CD14-positive monocyte (primary cell): ENCODE measurements around the gene DOCK3. TPM values are rescaled to one million over a fixed set of nuclear protein-coding genes. Genes with fewer than 3 reads are reported as not detected.

Source experiments
- DNase-seq, 3 donors: peaks; one replicate each; pipeline ENCODE4 v3.0.0-alpha.2; 2011 to 2022
- H2AFZ ChIP-seq: 2 replicates; pipeline ENCODE4 v1.6.0; 2012; ENCODE audit warnings: mild to moderate bottlenecking, low read depth, low read length, inconsistent platforms; ENCODE audit not compliant: insufficient read depth, poor library complexity, severe bottlenecking
- H3K27ac ChIP-seq, 2 donors: 1 replicate in 1 of 2; 2 replicates in 1 of 2; pipeline ENCODE4 v1.5.1; 2012 to 2013; ENCODE audit warnings: low read length in 2 of 2, control low read depth in 1 of 2, inconsistent platforms in 1 of 2, low read depth in 1 of 2, mild to moderate bottlenecking in 1 of 2
- H3K27me3 ChIP-seq, 2 donors: one replicate each; pipeline versions ENCODE4 v1.6.0 to v1.6.1; 2011 to 2013; ENCODE audit warnings: low read length in 2 of 2; ENCODE audit not compliant: control insufficient read depth in 2 of 2, insufficient read depth in 2 of 2
- H3K36me3 ChIP-seq, 2 donors: replicated peaks in 1 of 2; 1 replicate in 1 of 2; 2 replicates in 1 of 2; pipeline versions ENCODE4 v1.5.1 to v1.6.1; 2012 to 2013; ENCODE audit warnings: low read length in 2 of 2, control low read depth in 1 of 2, inconsistent platforms in 1 of 2, mild to moderate bottlenecking in 1 of 2; ENCODE audit not compliant: insufficient read depth in 2 of 2, control insufficient read depth in 1 of 2
- H3K4me1 ChIP-seq, 2 donors: 1 replicate in 1 of 2; 2 replicates in 1 of 2; pipeline versions ENCODE4 v1.5.1 to v1.6.1; 2012 to 2013; ENCODE audit warnings: low read length in 2 of 2, control low read depth in 1 of 2, inconsistent platforms in 1 of 2, mild to moderate bottlenecking in 1 of 2, moderate library complexity in 1 of 2; ENCODE audit not compliant: insufficient read depth in 2 of 2, control insufficient read depth in 1 of 2
- H3K4me2 ChIP-seq: replicated peaks from 2 replicates; pipeline ENCODE3; 2012; ENCODE audit warnings: low read length, moderate library complexity, mild to moderate bottlenecking; ENCODE audit not compliant: poor library complexity, severe bottlenecking; ENCODE audit errors: extremely low read depth
- H3K4me3 ChIP-seq, 3 experiments: fragments of 200-600 bp in 1 of 3; sonication (generic) in 1 of 3; replicated peaks in 1 of 3; 1 replicate in 2 of 3; 2 replicates in 1 of 3; pipeline ENCODE4 v1.5.1; 2011 to 2013; ENCODE audit warnings: low read length in 3 of 3, mild to moderate bottlenecking in 3 of 3, control low read depth in 2 of 3, low read depth in 2 of 3, inconsistent platforms in 1 of 3, moderate library complexity in 1 of 3
- H3K79me2 ChIP-seq: 2 replicates; pipeline ENCODE4 v1.6.0; 2012; ENCODE audit warnings: mild to moderate bottlenecking, control low read depth, inconsistent platforms, low read length, moderate library complexity; ENCODE audit not compliant: insufficient read depth
- H3K9ac ChIP-seq: 2 replicates; pipeline ENCODE4 v1.6.0; 2017; ENCODE audit warnings: low read length, mild to moderate bottlenecking; ENCODE audit not compliant: insufficient read depth, poor library complexity, severe bottlenecking
- H3K9me3 ChIP-seq, 2 donors: replicated peaks in 1 of 2; 1 replicate in 1 of 2; 2 replicates in 1 of 2; pipeline versions ENCODE4 v1.5.1 to v1.6.1; 2012 to 2013; ENCODE audit warnings: low read length in 2 of 2, control low read depth in 1 of 2; ENCODE audit not compliant: control insufficient read depth in 1 of 2, insufficient read depth in 1 of 2
- H4K20me1 ChIP-seq: 2 replicates; pipeline ENCODE4 v1.6.0; 2012; ENCODE audit warnings: mild to moderate bottlenecking, low read length, control low read depth, moderate library complexity; ENCODE audit not compliant: insufficient read depth
- H3K27ac Mint-ChIP-seq, 7 donors: one replicate each; pipeline ENCODE4 v1.8.0; 2020; ENCODE audit warnings: mild to moderate bottlenecking in 7 of 7, mixed read lengths in 7 of 7, moderate library complexity in 6 of 7, inconsistent platforms in 2 of 7
- H3K27me3 Mint-ChIP-seq, 3 donors: one replicate each; pipeline ENCODE4 v1.8.0; 2021 to 2022; ENCODE audit warnings: low read depth in 3 of 3, mild to moderate bottlenecking in 3 of 3, mixed read lengths in 3 of 3, moderate library complexity in 3 of 3, inconsistent platforms in 1 of 3
- H3K36me3 Mint-ChIP-seq, 2 donors: one replicate each; pipeline ENCODE4 v1.8.0; 2020; ENCODE audit warnings: mixed read lengths in 2 of 2, inconsistent platforms in 1 of 2, mild to moderate bottlenecking in 1 of 2
- H3K4me1 Mint-ChIP-seq: one replicate; pipeline ENCODE4 v1.8.0; 2020; ENCODE audit warnings: mild to moderate bottlenecking, mixed read lengths
- H3K4me3 Mint-ChIP-seq, 2 donors: one replicate each; pipeline ENCODE4 v1.8.0; 2020; ENCODE audit warnings: mild to moderate bottlenecking in 2 of 2, mixed read lengths in 2 of 2, moderate library complexity in 1 of 2
- H3K9me3 Mint-ChIP-seq, 7 donors: one replicate each; pipeline ENCODE4 v1.8.0; 2020 to 2022; ENCODE audit warnings: mixed read lengths in 7 of 7, mild to moderate bottlenecking in 6 of 7, moderate library complexity in 6 of 7, inconsistent platforms in 2 of 7
- CTCF ChIP-seq: fragments of 200-600 bp; IDR thresholded peaks from one replicate; pipeline ENCODE4 v1.8.0; 2022; ENCODE audit warnings: antibody characterized with exemption, mild to moderate bottlenecking
- WGBS: methylation state at CpG from one replicate; pipeline ENCODE4 v1.1.5; 2013; ENCODE audit warnings: missing lambda C conversion rate; ENCODE audit not compliant: insufficient coverage; 5-methylcytosine and 5-hydroxymethylcytosine counted together
- intact Hi-C, 2 donors: fragments of 100-400 bp; cut with micrococcal nuclease; formaldehyde crosslinking; loops; one replicate each; pipeline versions ENCODE4 v1.15.0 to v1.15.1; 2023
- polyA plus RNA-seq, 3 donors: library from polyadenylated mRNA; depleted of rRNA in 1 of 3; unstranded in 2 of 3; stranded (reverse) in 1 of 3; fragments of 300-500 nt in 2 of 3; fragments of >200 nt in 1 of 3; fragmentation: Illumina TruSeq in 2 of 3; gene quantifications; 1 replicate in 2 of 3; 2 replicates in 1 of 3; pipeline ENCODE4 v1.2.3, GENCODE V29; 2012 to 2021

The DOCK3 gene
- polyA plus RNA-seq, 3 donors, result 0.03 TPM; not detected in 1

- Histone ChIP-seq H3K9ac (no peak overlapping the region), H3K9me3 (no peaks in the 10 kb centered on the region), H3K4me3 (no peak overlapping the region), H3K4me2 (no peak overlapping the region), H3K27me3 (no peaks in the 10 kb centered on the region), H3K27ac (no peak overlapping the region), H4K20me1 (no peaks in the 10 kb centered on the region), H3K36me3 (no peaks in the 10 kb centered on the region), H2AFZ (no peak overlapping the region), H3K79me2 (no peaks in the 10 kb centered on the region), H3K4me1 (no peaks in the 10 kb centered on the region)
- no peak overlapping the region for H3K4me3 Mint-ChIP-seq
- no peaks in the 10 kb centered on the region for H3K4me1 Mint-ChIP-seq
- no peak for DNase-seq
- no peaks in the 10 kb centered on the region for H3K36me3 Mint-ChIP-seq
- H3K27me3 Mint-ChIP-seq, result peaks cover 3 to 6% (median 4%) of the 10 kb centered on the region in 3 donors
- intact Hi-C loops, result no loop called here
- peaks cover 0 to 3% (median 0%) of the 10 kb centered on the region in 7 donors for H3K9me3 Mint-ChIP-seq
- no peak for TF ChIP-seq CTCF
- H3K27ac Mint-ChIP-seq, result no peak overlapping the region
- no CpG with 5 or more reads among the region's 1 CpG for WGBS
Observed at GRCh38 chr3:51224283-51224682, 549.6 kb downstream of the DOCK3 start.

- H3K4me1 ChIP-seq, result no peaks in the 10 kb centered on the region
- H3K4me1 Mint-ChIP-seq, result no peaks in the 10 kb centered on the region
- H3K4me3 ChIP-seq, result no peak overlapping the region
- H3K9me3 Mint-ChIP-seq, result peaks cover 0 to 3% (median 0%) of the 10 kb centered on the region in 7 donors
- H3K79me2 ChIP-seq, result no peaks in the 10 kb centered on the region
- DNase-seq, result no peak
- peak overlapping the region in 1 of 7 donors; percentile 61 for H3K27ac Mint-ChIP-seq
- H3K27me3 ChIP-seq, result no peaks in the 10 kb centered on the region
- no peaks in the 10 kb centered on the region for H3K9me3 ChIP-seq
- no peak overlapping the region for H3K4me2 ChIP-seq
- no peak for TF ChIP-seq CTCF
- peaks cover 3 to 6% (median 4%) of the 10 kb centered on the region in 3 donors for H3K27me3 Mint-ChIP-seq
- WGBS, result no CpG with 5 or more reads among the region's 1 CpG
- no peaks in the 10 kb centered on the region for H3K36me3 ChIP-seq
- no peaks in the 10 kb centered on the region for H4K20me1 ChIP-seq
- H3K27ac ChIP-seq, result no peak overlapping the region
- intact Hi-C loops, result no loop called here
- no peak overlapping the region for H3K9ac ChIP-seq
- H2AFZ ChIP-seq, result no peak overlapping the region
- H3K4me3 Mint-ChIP-seq, result no peak overlapping the region
- no peaks in the 10 kb centered on the region for H3K36me3 Mint-ChIP-seq
Observed at GRCh38 chr3:51224843-51225242, 550.1 kb downstream of the DOCK3 start.
